ENCODE measurements around the gene TMEM132D. TPM values are rescaled to one million over a fixed set of nuclear protein-coding genes. Genes with fewer than 3 reads are reported as not detected.
"Not testable (repeated sequence)": the region's sequence is repeated elsewhere in the genome, so short reads cannot be mapped to it uniquely, and the experiment has no call there.

TMEM132D gene
- polyA plus RNA-seq (2013, experiment 1 of 2; ENCODE audit: insufficient read length), result 8.2 TPM
- 7.8 TPM for polyA plus RNA-seq (2013, experiment 2 of 2; ENCODE audit: insufficient read length)

GRCh38 chr12:129903956-129904829 is at the start of gene TMEM132D:
TSS of gene TMEM132D (minus strand) at chr12:129904025.
- peak; percentile 61 for DNase-seq

GRCh38 chr12:129949651-129950050 is 45.8 kb upstream of the TMEM132D start:
- DNase-seq, result no peak

GRCh38 chr12:129941618-129942017 is 37.8 kb upstream of the TMEM132D start:
- DNase-seq, result no peak

GRCh38 chr12:129938089-129938488 is 34.3 kb upstream of the TMEM132D start:
- DNase-seq, result no peak

GRCh38 chr12:129937426-129937825 is 33.6 kb upstream of the TMEM132D start:
- no peak for DNase-seq

- no peak for DNase-seq
These were observed 24.8 kb upstream of the TMEM132D start for GRCh38 chr12:129928643-129929042.

GRCh38 chr12:129927316-129927900 is 23.6 kb upstream of the TMEM132D start:
- peak; percentile 88 for DNase-seq

- peak; percentile 76 for DNase-seq
These were observed 7.7 kb upstream of the TMEM132D start for GRCh38 chr12:129911428-129912049.

GRCh38 chr12:129909051-129910020 is 5.5 kb upstream of the TMEM132D start:
- no peak for DNase-seq

- peak; percentile 32 for DNase-seq
These were observed 506 bp downstream of the TMEM132D start for GRCh38 chr12:129903092-129903945.

- DNase-seq, result peak; percentile 30
These were observed 1.3 kb downstream of the TMEM132D start for GRCh38 chr12:129902371-129903091.

- peak; percentile 64 for DNase-seq
These were observed 2.6 kb downstream of the TMEM132D start for GRCh38 chr12:129901254-129901653.

- no peak for DNase-seq
These were observed 3.5 kb downstream of the TMEM132D start for GRCh38 chr12:129900306-129900705.

- DNase-seq, result not testable (repeated sequence)
These were observed 4.8 kb downstream of the TMEM132D start for GRCh38 chr12:129899045-129899444.

- no peak for DNase-seq
These were observed 10.1 kb downstream of the TMEM132D start for GRCh38 chr12:129893691-129894090.

GRCh38 chr12:129887101-129887500 is 16.7 kb downstream of the TMEM132D start:
- DNase-seq, result peak; percentile 67

GRCh38 chr12:129886541-129886940 is 17.3 kb downstream of the TMEM132D start:
- DNase-seq, result no peak

GRCh38 chr12:129885287-129885686 is 18.5 kb downstream of the TMEM132D start:
- DNase-seq, result no peak

GRCh38 chr12:129877411-129877810 is 26.4 kb downstream of the TMEM132D start:
- DNase-seq, result no peak

- DNase-seq, result no peak
These were observed 30.0 kb downstream of the TMEM132D start for GRCh38 chr12:129873833-129874208.
